Loucy (cell line): ENCODE measurements around the gene HSPE1.

Experiments used
- H2AFZ ChIP-seq: fragments of 200-600 bp; sonication (generic); 2 replicates; pipeline ENCODE4 v1.6.0; 2016; ENCODE audit warnings: antibody characterized with exemption, mild to moderate bottlenecking, low read length, moderate library complexity
- H3F3A ChIP-seq: fragments of 200-600 bp; 2 replicates; pipeline ENCODE4 v1.6.0; 2016; ENCODE audit warnings: antibody characterized with exemption, low read depth, mild to moderate bottlenecking
- H3K27me3 ChIP-seq: fragments of 200-600 bp; sonication (generic); 2 replicates; pipeline ENCODE4 v1.6.1; 2014; ENCODE audit warnings: low read length, mild to moderate bottlenecking; ENCODE audit not compliant: insufficient read depth, poor library complexity, severe bottlenecking
- H3K36me3 ChIP-seq: fragments of 200-600 bp; sonication (generic); 2 replicates; pipeline ENCODE4 v1.6.1; 2016; ENCODE audit warnings: low read length; ENCODE audit not compliant: insufficient read depth
- H3K4me1 ChIP-seq: fragments of 200-600 bp; sonication (generic); 2 replicates; pipeline ENCODE4 v1.5.1; 2014; ENCODE audit warnings: low read length, mild to moderate bottlenecking; ENCODE audit not compliant: insufficient read depth, poor library complexity, severe bottlenecking
- H3K4me2 ChIP-seq: fragments of 200-600 bp; sonication (generic); 2 replicates; pipeline ENCODE4 v1.6.0; 2014; ENCODE audit warnings: antibody characterized with exemption, low read length, low read depth, mild to moderate bottlenecking; ENCODE audit not compliant: poor library complexity, severe bottlenecking
- H3K4me3 ChIP-seq: fragments of 200-600 bp; sonication (generic); 2 replicates; pipeline ENCODE4 v1.5.1; 2014; ENCODE audit warnings: low read length, mild to moderate bottlenecking, mixed read lengths; ENCODE audit not compliant: poor library complexity, severe bottlenecking
- H3K79me2 ChIP-seq: fragments of 200-600 bp; sonication (generic); 2 replicates; pipeline ENCODE4 v1.6.1; 2014; ENCODE audit warnings: low read length; ENCODE audit not compliant: insufficient read depth
- H3K9ac ChIP-seq: fragments of 200-600 bp; sonication (generic); 2 replicates; pipeline ENCODE4 v1.6.0; 2014; ENCODE audit warnings: mild to moderate bottlenecking, low read depth, low read length, moderate library complexity; ENCODE audit not compliant: poor library complexity, severe bottlenecking
- H3K9me2 ChIP-seq: fragments of 200-600 bp; sonication (generic); replicated peaks from 2 replicates; pipeline ENCODE4 v1.6.1; 2016; ENCODE audit warnings: low read depth, low read length, mixed read lengths
- H3K9me3 ChIP-seq: fragments of 200-600 bp; sonication (generic); 2 replicates; pipeline ENCODE4 v1.6.1; 2014; ENCODE audit warnings: mild to moderate bottlenecking, antibody characterized with exemption, low read length, low read depth; ENCODE audit not compliant: insufficient read depth
- H4K20me1 ChIP-seq: fragments of 200-600 bp; sonication (generic); 2 replicates; pipeline ENCODE4 v1.6.0; 2014; ENCODE audit warnings: antibody characterized with exemption, low read length, mild to moderate bottlenecking; ENCODE audit not compliant: insufficient read depth, poor library complexity, severe bottlenecking
- CTCF ChIP-seq: fragments of 200-600 bp; sonication (generic); conservative IDR thresholded peaks from 2 replicates; pipeline ENCODE4 v1.5.1; 2014; ENCODE audit warnings: mild to moderate bottlenecking, antibody characterized with exemption, low read length
- EZH2phosphoT487 ChIP-seq: fragments of 200-600 bp; IDR thresholded peaks from 2 replicates; pipeline ENCODE4 v1.6.1; 2018; ENCODE audit warnings: antibody characterized with exemption, mild to moderate bottlenecking, moderate library complexity, borderline replicate concordance

HSPE1 gene

GRCh38 chr2:197538412-197538811, 38.2 kb downstream of the HSPE1 start:
- Histone ChIP-seq H3K4me3 (no peak overlapping the region), H3K4me2 (no peak overlapping the region), H3K4me1 (peaks cover 4% of the 10 kb centered on the region), H3K9ac (no peak overlapping the region), H3K27me3 (no peaks in the 10 kb centered on the region), H2AFZ (no peak overlapping the region), H4K20me1 (peaks cover 31% of the 10 kb centered on the region), H3K9me3 (no peaks in the 10 kb centered on the region), H3F3A (no peaks in the 10 kb centered on the region), H3K79me2 (peaks cover 69% of the 10 kb centered on the region), H3K9me2 (no peaks in the 10 kb centered on the region), H3K36me3 (peaks cover 79% of the 10 kb centered on the region)
- no peak for TF ChIP-seq CTCF
- TF ChIP-seq EZH2phosphoT487: no peak

- H3K27me3 ChIP-seq: no peaks in the 10 kb centered on the region
- no peak overlapping the region for H3K4me3 ChIP-seq
- H2AFZ ChIP-seq: no peak overlapping the region
- no peaks in the 10 kb centered on the region for H3K9me2 ChIP-seq
- no peak for TF ChIP-seq EZH2phosphoT487
- no peak for TF ChIP-seq CTCF
- H4K20me1 ChIP-seq: peaks cover 23% of the 10 kb centered on the region
- peaks cover 4% of the 10 kb centered on the region for H3K4me1 ChIP-seq
- peaks cover 91% of the 10 kb centered on the region for H3K36me3 ChIP-seq
- no peaks in the 10 kb centered on the region for H3K9me3 ChIP-seq
- no peak overlapping the region for H3K9ac ChIP-seq
- H3K4me2 ChIP-seq: no peak overlapping the region
- H3K79me2 ChIP-seq: peaks cover 64% of the 10 kb centered on the region
- H3F3A ChIP-seq: no peaks in the 10 kb centered on the region
Observed at GRCh38 chr2:197539734-197540133, 39.6 kb downstream of the HSPE1 start.

- Histone ChIP-seq H4K20me1 (peaks cover 30% of the 10 kb centered on the region), H3K9me2 (no peaks in the 10 kb centered on the region), H3K27me3 (no peaks in the 10 kb centered on the region), H3K79me2 (peaks cover 58% of the 10 kb centered on the region), H3F3A (no peaks in the 10 kb centered on the region), H3K36me3 (peaks cover 72% of the 10 kb centered on the region), H3K4me3 (no peak overlapping the region), H3K4me2 (no peak overlapping the region), H3K9me3 (no peaks in the 10 kb centered on the region), H2AFZ (no peak overlapping the region), H3K9ac (no peak overlapping the region), H3K4me1 (no peaks in the 10 kb centered on the region)
- TF ChIP-seq CTCF (no peak), EZH2phosphoT487 (no peak)
Observed at GRCh38 chr2:197543206-197543605, 43.0 kb downstream of the HSPE1 start.
